Fibroblast of villous mesenchyme (primary cell): ENCODE results near the gene DPCD. TPM values are rescaled to one million over a fixed set of nuclear protein-coding genes. Genes with fewer than 3 reads are reported as not detected.

Source experiments
- DNase-seq: peaks from one replicate; pipeline ENCODE4 v3.0.0-alpha.2; 2010; ENCODE audit warnings: low read depth
- H3K4me3 ChIP-seq: 2 replicates; pipeline ENCODE4 v1.5.1; 2011; ENCODE audit warnings: low read depth, mild to moderate bottlenecking, low read length
- total RNA-seq: library from RNA; depleted of rRNA; stranded (reverse); fragments of >200 nt; gene quantifications from 2 replicates; pipeline ENCODE4 v1.2.3, GENCODE V29; 2012
- TF ChIP-seq, protein P1 (sequence below): IDR thresholded peaks from 2 replicates; pipeline ENCODE4 v1.5.1; 2012; ENCODE audit warnings: low read depth, mild to moderate bottlenecking, low read length; ENCODE audit not compliant: insufficient read depth

Gene DPCD
- total RNA-seq, 1 donor = 34.1 TPM

- no peak for DNase-seq
- H3K4me3 ChIP-seq = no peak overlapping the region
- TF ChIP-seq, protein P1, sequence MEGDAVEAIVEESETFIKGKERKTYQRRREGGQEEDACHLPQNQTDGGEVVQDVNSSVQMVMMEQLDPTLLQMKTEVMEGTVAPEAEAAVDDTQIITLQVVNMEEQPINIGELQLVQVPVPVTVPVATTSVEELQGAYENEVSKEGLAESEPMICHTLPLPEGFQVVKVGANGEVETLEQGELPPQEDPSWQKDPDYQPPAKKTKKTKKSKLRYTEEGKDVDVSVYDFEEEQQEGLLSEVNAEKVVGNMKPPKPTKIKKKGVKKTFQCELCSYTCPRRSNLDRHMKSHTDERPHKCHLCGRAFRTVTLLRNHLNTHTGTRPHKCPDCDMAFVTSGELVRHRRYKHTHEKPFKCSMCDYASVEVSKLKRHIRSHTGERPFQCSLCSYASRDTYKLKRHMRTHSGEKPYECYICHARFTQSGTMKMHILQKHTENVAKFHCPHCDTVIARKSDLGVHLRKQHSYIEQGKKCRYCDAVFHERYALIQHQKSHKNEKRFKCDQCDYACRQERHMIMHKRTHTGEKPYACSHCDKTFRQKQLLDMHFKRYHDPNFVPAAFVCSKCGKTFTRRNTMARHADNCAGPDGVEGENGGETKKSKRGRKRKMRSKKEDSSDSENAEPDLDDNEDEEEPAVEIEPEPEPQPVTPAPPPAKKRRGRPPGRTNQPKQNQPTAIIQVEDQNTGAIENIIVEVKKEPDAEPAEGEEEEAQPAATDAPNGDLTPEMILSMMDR = no peak
Measured at GRCh38 chr10:101615525-101616116, 27.5 kb downstream of the DPCD start.

DNA sequence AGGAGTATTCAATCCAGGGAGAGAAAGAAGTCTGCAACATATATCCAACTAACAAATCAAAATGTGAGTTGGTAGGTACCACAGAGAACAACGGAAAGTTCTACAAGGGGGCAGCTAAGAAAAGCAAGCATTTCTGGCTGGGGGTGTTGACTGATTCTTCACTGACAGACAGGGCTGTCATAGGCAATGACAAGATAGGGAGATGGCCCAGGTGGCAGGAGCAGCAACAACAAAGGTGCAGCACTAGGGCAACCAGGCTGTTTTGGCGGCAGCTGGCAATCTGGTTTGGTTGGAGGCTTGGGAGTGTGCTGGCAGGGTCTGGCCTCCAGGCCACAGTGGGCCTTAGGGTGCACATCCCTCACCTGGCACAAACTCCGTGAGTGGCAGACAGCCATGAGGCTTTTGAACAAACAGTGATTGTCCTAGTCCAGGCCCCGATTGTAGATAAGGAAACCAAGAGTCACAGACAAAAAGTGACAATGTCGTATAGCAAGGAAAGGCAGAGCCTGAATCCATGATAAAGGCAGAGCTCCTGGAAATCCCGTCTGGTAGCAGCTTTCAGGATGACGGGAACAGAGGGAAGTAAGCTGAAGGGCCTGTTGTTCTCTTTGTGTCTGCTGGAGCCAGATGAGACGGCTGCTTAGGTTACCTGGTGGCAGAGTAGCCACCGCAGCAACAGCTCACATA lies 28.4 kb downstream of the DPCD start:
- no peak for DNase-seq
- H3K4me3 ChIP-seq = no peak overlapping the region
- TF ChIP-seq, protein P1 = no peak

DNA sequence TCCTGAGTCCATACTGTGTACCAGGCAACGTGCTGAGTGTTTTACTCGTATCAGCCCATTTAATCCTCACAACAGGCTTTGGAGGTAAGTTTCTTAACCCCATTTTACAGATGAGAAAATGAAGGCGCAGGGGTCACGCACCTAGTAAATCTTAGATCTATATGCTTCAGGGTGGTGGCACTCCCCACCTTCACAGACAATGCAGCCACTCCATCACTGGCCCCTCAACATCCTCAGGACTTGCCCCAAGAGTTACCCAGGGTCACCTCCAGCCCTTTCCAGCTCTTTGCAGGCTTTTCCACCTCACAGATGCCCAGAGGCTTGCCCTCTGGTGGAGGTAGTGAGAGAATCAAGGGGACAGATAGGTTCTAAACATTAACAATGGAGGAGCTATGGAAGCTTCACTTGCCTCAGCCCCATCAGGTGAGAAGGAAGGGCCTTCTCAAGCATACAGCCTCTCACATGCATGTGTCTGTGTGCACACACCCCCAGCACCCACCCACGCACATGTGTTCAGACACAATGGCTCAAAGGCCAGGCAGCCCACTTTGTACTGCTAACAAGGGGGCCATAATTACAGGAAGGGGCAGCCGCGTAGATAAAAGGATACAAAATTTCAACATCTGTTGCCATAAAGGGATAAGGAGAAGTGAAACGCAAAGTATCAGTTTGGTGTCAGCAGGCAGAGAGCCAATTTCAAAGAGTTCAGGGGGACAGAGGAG lies 29.1 kb downstream of the DPCD start:
- no peak for DNase-seq
- TF ChIP-seq, protein P1 = peak; percentile 13
- H3K4me3 ChIP-seq = no peak overlapping the region

GRCh38 chr10:101617824-101618568 lies 29.9 kb downstream of the DPCD start:
- no peak overlapping the region for H3K4me3 ChIP-seq
- TF ChIP-seq, protein P1 = no peak
- no peak for DNase-seq

DNA sequence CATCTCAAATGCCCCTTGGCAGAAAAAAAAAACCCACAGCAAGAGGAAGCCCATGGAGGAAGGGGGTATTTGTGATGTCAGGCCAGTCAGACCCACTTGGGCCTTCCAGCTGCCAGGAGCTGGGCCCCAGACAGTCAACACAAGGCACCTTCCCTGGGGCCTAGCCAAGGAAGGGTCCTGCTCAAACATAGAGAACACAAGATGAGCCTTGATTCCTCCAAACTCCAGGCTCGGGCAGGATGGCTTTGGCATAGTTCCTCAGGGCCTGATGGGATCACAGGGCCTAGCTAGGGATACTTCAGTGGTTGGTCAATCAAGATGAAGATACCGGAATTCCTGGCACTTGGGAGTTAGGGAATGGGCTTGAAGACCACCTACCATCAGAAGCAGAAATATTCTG lies 30.8 kb downstream of the DPCD start:
- no peak overlapping the region for H3K4me3 ChIP-seq
- DNase-seq = no peak
- TF ChIP-seq, protein P1 = no peak

DNA sequence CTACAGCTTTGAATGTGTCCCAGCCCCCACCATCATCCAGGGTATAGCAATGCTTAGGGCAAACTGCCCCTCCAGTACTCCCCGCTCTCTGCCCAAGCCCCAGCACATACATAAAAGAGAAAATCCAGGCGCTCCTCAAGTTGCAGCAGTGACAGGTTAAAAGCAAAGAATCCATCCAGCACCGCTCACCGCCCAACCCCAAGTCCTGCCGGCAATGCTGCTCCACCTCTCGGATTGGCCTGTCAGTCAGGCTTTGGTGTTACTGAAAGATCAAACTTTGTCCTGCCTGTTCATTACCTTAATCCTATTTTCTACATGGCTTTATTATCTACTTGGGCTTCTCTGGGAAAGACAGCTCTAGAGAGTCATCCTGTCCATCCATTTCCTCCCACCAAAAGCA lies 31.9 kb downstream of the DPCD start:
- TF ChIP-seq, protein P1 = no peak
- DNase-seq = no peak
- no peak overlapping the region for H3K4me3 ChIP-seq
